GM15510 (cell line): ENCODE measurements around the gene C1QTNF6.

Source experiments
- POLR2A ChIP-seq: IDR thresholded peaks from 3 replicates; pipeline ENCODE4 v1.6.1; 2011; ENCODE audit warnings: borderline replicate concordance; ENCODE audit not compliant: insufficient read length; ENCODE audit errors: extremely low read depth

The C1QTNF6 gene

DNA sequence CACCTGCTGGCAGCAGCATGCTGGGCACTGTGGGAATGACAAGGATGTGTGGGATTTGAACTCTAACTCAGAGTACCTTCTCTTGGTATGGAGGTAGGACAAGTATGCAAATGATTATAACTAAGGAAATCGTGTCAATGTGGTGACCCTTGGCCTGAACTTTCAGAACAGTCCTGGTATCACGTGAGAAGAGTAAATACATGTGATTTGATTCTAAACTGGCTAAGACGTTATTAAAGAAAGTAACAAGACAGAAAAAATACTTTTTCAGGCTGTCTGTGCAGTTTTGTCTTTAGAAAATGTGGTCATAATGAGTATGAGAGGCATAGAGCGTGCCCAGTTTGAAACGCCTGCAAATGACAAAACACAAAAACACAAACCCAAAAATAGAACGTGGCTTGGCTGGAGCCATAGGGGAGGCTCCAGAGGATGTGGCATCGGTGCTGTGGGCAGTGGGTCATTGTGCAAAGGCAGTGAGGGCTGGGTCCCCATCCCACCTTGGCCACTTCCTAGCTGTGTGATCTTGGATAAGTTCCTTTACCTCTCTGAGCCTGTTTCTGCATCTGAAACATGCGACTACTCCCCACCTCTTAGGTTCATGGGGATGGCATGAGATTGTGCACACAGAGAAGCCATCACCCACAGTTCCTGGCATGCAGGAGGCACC lies 19.9 kb downstream of the C1QTNF6 start:
- no peak for TF ChIP-seq POLR2A

DNA sequence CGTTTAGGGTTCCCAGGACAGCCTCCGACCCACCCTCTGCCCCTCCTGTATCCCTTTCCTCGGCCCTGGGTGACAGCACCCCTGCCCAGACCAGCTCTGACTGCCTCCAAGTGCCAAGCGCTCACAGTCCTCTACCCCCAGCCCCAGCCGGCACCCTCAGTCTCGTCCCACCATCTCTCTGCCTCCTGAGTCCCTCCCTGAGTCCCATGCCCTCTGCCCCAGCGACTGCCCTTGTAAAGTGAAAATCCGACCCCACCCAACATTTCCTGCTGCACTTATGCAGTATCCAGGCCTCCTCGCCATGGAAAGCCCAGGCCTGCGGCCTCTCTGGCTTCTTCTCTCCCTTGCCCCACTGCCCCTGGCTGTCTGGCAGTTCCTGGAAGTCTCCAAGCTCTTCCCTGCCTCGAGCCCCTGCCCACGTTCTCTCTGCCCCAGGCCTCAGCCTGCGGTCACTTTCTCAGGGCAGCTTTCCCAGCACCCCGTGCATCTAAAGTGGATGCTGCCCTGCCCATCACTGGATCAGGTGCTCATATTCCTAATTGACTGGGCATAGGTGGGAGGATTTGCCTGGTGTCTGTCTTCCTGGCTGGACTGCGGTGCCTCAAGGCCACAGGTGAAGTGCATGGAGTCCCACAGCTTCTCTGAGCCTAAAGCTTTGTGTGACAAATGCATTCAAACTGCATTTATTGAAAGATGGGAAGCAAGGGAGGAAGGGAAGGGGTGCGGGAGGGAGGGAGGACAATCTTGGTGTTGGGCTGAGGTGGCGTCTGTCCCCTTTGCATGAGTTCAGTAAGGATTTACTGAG lies 20.7 kb downstream of the C1QTNF6 start:
- no peak for TF ChIP-seq POLR2A

DNA sequence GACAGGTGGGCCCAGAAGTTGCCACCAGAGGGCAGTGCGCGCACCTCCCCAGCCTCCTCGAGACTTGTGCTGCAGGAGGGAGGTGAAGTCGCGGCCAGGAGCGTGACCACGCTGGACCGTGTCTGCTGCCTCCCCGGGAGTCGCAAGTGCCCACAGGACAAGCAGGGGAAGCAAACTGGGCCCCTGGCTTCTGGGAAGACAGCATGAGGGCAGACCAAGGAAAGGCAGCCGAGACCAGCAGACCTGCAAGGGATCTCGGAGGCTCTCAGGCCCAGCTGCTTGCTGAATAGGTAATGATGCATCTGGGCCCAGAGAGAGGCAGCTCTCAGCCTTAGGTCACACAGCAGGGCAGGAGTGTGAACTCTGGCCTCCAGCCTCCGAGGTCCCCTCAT lies 21.4 kb downstream of the C1QTNF6 start:
- TF ChIP-seq POLR2A, result no peak

DNA sequence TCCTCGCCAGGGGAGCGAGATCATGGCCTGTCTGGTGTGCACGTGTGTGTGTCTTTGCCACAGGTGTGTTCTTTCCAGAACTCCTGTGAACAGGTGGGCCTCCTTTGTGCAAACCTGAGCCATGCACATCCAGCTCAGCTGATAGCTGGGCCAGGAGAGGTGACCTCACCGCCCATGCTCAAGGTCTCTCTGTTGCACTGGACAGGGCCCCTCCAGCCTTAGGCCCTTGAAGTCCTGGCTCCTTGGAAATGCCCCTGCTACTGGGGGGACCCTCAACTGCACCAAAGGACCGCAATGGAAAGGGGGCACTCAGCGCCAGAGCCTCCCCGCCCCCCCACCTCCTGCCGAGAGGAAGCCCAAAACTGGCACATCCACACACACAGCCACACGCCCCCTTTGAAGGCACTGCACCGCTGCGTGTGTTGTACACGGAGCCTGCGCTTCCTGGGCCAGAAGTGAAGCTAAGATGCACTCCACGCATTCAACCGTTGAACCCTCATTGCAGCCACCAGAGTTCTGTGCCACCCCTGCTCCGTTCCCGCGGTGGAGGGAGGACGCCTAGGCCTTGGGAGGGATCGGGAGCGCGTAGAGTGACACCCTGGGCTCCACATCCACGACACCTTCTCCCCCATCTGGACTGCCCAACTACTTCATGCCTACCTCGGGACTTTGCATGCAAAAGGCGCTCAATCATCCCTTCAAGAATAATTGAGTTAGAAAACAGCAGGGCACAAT lies 21.9 kb downstream of the C1QTNF6 start:
- no peak for TF ChIP-seq POLR2A

DNA sequence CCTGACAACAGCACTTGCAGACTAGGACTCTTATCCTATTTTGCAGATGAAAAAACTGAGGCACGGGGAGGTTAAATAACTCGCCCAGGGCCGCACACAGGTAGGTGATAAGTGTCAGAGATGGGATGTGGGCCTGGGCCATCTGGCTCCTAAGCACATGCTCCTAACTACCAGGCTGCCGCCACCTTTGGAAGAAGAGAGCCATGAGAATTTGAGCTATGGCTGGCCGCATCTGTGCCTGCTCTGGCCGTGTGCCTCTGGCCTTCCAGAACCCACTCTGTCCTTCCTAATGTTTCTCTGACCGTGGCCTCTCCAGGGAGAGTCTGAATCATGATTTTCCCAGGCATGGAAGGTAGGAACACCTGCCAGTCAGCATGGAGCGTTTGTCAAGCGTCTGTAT lies 23.0 kb downstream of the C1QTNF6 start:
- TF ChIP-seq POLR2A, result no peak

- TF ChIP-seq POLR2A, result no peak
Observed at GRCh38 chr22:37164505-37164887, 23.6 kb downstream of the C1QTNF6 start.

GRCh38 chr22:37163575-37164504 lies 24.2 kb downstream of the C1QTNF6 start:
- peak; percentile 45 for TF ChIP-seq POLR2A

GRCh38 chr22:37163096-37163489 lies 25.0 kb downstream of the C1QTNF6 start:
- no peak for TF ChIP-seq POLR2A

- TF ChIP-seq POLR2A, result peak; percentile 59
Observed at GRCh38 chr22:37162221-37163095, 25.6 kb downstream of the C1QTNF6 start.

GRCh38 chr22:37161443-37161842 lies 26.6 kb downstream of the C1QTNF6 start:
- TF ChIP-seq POLR2A, result no peak

DNA sequence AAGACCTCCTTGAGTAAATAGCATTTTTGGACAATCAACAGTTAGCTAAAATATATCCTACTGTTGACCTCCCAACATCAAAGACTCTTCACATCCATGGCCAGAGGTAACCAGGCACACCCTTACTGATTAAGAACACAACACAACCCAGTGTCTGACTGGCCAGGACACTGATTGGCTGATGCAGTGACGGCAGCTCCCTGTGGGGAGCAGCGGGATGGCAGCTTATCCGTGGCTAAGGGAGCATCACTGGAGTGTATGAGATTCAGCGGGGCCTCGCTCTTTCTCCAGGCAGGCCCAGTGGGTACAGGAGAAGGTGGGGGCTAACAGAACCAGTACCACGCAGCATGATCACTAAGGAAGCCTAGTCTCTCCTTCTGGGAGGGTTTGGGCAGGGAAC lies 28.0 kb downstream of the C1QTNF6 start:
- no peak for TF ChIP-seq POLR2A

DNA sequence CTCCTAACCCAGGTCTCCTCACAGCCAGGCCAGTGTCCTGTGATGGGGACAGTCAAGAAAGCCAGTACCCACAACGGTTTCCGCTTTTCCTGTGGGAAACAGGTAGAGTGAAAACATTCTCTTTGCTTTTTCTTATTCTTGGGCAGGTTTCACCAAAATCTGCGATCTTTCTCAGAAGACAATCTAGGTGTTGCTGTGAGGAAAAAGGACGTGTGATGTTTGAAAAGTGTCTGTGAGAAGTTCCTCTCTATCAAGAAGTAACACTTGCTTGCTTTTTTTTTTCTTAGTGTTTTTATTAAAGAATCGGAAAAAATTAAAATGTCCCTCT lies 29.1 kb downstream of the C1QTNF6 start:
- TF ChIP-seq POLR2A, result no peak

GRCh38 chr22:37157516-37158285 lies 30.3 kb downstream of the C1QTNF6 start:
- TF ChIP-seq POLR2A, result no peak
